ENCODE measurements around the gene HACE1. TPM values are rescaled to one million over a fixed set of nuclear protein-coding genes. Genes with fewer than 3 reads are reported as not detected.
"Not testable (repeated sequence)": the region's sequence is repeated elsewhere in the genome, so short reads cannot be mapped to it uniquely, and the experiment has no call there.

HACE1 gene, protein sequence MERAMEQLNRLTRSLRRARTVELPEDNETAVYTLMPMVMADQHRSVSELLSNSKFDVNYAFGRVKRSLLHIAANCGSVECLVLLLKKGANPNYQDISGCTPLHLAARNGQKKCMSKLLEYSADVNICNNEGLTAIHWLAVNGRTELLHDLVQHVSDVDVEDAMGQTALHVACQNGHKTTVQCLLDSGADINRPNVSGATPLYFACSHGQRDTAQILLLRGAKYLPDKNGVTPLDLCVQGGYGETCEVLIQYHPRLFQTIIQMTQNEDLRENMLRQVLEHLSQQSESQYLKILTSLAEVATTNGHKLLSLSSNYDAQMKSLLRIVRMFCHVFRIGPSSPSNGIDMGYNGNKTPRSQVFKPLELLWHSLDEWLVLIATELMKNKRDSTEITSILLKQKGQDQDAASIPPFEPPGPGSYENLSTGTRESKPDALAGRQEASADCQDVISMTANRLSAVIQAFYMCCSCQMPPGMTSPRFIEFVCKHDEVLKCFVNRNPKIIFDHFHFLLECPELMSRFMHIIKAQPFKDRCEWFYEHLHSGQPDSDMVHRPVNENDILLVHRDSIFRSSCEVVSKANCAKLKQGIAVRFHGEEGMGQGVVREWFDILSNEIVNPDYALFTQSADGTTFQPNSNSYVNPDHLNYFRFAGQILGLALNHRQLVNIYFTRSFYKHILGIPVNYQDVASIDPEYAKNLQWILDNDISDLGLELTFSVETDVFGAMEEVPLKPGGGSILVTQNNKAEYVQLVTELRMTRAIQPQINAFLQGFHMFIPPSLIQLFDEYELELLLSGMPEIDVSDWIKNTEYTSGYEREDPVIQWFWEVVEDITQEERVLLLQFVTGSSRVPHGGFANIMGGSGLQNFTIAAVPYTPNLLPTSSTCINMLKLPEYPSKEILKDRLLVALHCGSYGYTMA
- 5.5 and 8.3 TPM in 2 replicates for total RNA-seq (2022)
- percentile 56 among the genes with signal in this experiment for Bru-seq, nascent RNA
- BruChase-seq, experiment 1, labeled RNA remaining after a 6-hour chase: percentile 56 among the genes with signal in this experiment
- percentile 63 among the genes with signal in this experiment for BruChase-seq, experiment 2, labeled RNA remaining after a 2-hour chase
- long read RNA-seq, full-length matches to known transcripts: 14 of 27 reads
- long read RNA-seq, partial matches to known transcripts: 0 of 27 reads
- long read RNA-seq, other reads (novel, unspliced or antisense): 13 of 27 reads

DNA sequence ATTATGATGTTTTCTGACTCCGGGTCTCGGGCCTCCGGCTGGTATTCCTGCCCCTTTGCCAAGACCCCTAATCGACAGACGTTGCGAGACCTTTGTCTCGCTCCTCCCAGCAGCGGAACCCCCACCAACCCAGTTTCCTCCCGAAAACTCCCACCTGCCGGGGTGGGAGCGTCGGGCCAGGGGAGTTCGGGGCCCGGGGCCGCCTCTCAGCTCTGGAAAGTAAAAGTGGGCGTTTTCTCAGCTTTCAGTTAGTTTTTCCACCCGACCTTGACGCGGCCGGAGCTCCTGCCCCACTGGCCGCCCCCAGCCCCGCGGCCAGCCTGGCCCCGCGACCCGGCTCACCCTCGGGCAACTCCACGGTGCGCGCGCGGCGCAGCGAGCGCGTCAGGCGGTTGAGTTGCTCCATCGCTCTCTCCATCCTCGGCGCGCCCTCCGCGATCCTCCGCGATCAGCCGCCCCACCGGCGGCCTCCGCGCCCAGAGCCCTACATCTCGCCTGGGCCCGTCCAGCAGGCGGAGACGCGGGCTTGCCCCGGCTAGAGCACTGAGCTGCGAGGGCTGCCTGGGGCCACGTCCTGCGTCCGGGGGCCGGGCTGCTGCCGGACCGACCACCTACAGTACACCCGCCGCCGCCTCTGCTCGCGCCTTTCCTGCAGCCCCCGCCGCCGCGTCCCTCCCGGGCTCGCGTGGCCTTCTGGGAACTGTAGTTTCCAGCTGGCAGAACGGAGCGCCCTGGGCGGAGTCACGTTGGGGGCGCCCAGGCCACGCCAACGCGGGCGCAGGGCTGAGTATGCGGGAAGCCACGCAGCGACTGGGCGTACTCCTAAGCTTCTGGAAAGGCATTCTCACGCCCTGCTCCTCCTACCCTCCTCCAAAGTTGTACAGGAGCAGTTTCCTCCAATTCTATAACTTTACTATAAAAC lies at the start of gene HACE1:
Gene HACE1, minus strand, starts transcription at position 695 of the 922 bp plus-strand sequence. Its CDS starts 277 bp downstream, at position 418.
- H3K27ac Mint-ChIP-seq (ENCODE audit: low read depth, unreplicated experiment): peak within 1 kb of the TSS; percentile 29
- H3K4me1 Mint-ChIP-seq (ENCODE audit: insufficient read depth, unreplicated experiment): peaks cover 8% of the 10 kb centered on the region
- no peaks in the 10 kb centered on the region for H3K36me3 Mint-ChIP-seq (ENCODE audit: insufficient read depth, unreplicated experiment)
- peak; percentile 90 for DNase-seq (ENCODE audit: unreplicated experiment)
- ChIA-PET CTCF (interaction anchor here (0.6 to 4.5 kb wide), 9 partner anchors 13 to 688 kb away, joined by 3 to 16 read pairs (median 3); no protein-coding TSS in a partner anchor), POLR2A (interaction anchor here (0.7 to 1.8 kb wide), 10 partner anchors 8 to 1482 kb away, joined by 3 to 4 read pairs (median 3); no protein-coding TSS in a partner anchor)
- TF ChIP-seq, protein P1, sequence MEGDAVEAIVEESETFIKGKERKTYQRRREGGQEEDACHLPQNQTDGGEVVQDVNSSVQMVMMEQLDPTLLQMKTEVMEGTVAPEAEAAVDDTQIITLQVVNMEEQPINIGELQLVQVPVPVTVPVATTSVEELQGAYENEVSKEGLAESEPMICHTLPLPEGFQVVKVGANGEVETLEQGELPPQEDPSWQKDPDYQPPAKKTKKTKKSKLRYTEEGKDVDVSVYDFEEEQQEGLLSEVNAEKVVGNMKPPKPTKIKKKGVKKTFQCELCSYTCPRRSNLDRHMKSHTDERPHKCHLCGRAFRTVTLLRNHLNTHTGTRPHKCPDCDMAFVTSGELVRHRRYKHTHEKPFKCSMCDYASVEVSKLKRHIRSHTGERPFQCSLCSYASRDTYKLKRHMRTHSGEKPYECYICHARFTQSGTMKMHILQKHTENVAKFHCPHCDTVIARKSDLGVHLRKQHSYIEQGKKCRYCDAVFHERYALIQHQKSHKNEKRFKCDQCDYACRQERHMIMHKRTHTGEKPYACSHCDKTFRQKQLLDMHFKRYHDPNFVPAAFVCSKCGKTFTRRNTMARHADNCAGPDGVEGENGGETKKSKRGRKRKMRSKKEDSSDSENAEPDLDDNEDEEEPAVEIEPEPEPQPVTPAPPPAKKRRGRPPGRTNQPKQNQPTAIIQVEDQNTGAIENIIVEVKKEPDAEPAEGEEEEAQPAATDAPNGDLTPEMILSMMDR (IDR thresholded peaks at IDR 0.05; ENCODE audit: unreplicated experiment): no peak
- peak within 1 kb of the TSS; percentile 88 for H3K4me3 Mint-ChIP-seq (ENCODE audit: unreplicated experiment)
- BruUV-seq (replicated peaks): no TSS peak
- intact Hi-C loops (cut with micrococcal nuclease): loop anchor here (2.0 kb wide), 1 partner anchor 69 kb away; no protein-coding TSS in a partner anchor
- no peaks in the 10 kb centered on the region for H3K9me3 Mint-ChIP-seq (ENCODE audit: unreplicated experiment)
- no peaks in the 10 kb centered on the region for H3K27me3 Mint-ChIP-seq (ENCODE audit: insufficient read depth, unreplicated experiment)

DNA sequence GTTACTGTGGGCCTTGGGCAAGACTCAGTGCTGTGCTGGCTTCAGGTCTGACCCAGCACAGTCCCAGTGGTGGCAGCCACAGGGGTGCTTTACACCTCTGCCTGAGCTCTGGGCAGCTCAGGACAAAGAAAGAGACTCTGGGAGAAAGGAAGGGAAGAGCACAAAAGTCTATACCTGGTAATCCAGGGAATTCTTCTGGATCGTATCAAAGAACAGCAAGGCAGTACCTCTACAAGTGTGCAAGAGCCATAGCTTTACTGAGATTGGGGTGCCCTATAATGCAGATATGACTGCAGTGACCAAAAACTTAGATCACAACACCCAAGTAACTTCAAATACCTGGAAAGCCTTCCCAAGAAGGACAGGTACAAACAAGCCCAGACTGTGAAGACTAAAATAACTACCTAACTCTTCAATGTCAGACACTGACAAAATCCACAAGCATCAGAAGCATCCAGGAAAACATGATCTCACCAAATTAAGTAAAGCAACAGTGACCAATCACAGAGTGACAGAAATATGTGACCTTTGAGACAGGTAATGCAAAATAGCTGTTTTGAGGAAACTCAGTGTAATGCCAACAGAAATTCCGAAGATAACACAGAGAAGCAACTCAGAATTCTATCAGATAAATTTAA lies 49.3 kb upstream of the HACE1 start:
- Mint-ChIP-seq H3K4me3 (ENCODE audit: unreplicated experiment) (no peak overlapping the region), H3K9me3 (ENCODE audit: unreplicated experiment) (no peaks in the 10 kb centered on the region), H3K27me3 (ENCODE audit: insufficient read depth, unreplicated experiment) (peaks cover 22% of the 10 kb centered on the region), H3K4me1 (ENCODE audit: insufficient read depth, unreplicated experiment) (peaks cover 6% of the 10 kb centered on the region), H3K27ac (ENCODE audit: low read depth, unreplicated experiment) (no peak overlapping the region), H3K36me3 (ENCODE audit: insufficient read depth, unreplicated experiment) (peaks cover 4% of the 10 kb centered on the region)
- ChIA-PET CTCF (interaction anchor here (0.7 to 2.4 kb wide), 4 partner anchors 11 to 382 kb away, joined by 3 to 14 read pairs (median 5); no protein-coding TSS in a partner anchor), POLR2A (interaction anchor here (0.7 to 1.4 kb wide), 3 partner anchors 11 to 50 kb away, joined by 3 to 4 read pairs (median 3); no protein-coding TSS in a partner anchor)
- no TSS peak for BruUV-seq (replicated peaks)
- no peak for DNase-seq (ENCODE audit: unreplicated experiment)
- TF ChIP-seq, protein P1 (IDR thresholded peaks at IDR 0.05; ENCODE audit: unreplicated experiment): no peak
- intact Hi-C loops (cut with micrococcal nuclease): no loop called here

DNA sequence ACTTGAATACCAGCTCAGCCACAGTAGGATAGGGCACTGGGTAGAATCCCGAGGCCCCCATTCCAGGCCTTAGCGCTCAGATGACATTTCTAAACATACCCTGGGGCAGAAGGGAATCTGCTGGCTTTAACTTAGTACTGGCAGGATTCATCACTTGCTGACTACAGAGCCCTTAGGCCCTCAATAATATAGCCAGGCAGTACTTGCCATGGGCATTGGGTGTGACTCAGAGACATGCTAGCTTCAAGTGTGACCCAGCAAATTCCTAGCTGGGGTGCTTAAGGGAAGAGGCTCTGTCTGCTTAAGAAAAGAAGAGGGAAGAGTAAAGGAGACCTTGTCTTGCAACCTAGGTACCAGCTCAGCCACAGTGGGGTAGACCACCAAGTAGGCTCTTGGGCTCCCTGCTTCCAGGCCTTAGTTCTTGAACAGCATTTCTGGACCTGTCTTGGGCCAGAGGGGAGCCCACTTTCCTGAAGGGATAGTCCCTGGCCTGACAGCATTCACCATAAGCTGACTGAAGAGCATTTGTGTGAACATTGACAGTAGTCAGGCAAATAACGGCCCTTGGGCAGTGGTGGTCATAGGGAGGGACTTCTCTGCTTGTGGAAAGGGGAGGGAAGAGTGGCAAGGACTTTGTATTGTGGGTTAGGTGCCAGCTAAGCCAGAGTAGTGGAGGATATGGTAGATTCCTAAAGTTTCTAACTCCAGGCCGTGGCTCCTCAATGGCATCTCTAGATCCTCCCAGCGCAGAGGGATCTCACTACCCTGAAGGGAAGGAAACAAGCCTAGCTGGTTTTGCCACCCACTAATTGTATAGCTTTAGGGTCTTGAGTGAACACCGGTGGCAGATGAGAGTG lies 48.5 kb upstream of the HACE1 start:
- Mint-ChIP-seq H3K36me3 (ENCODE audit: insufficient read depth, unreplicated experiment) (peaks cover 4% of the 10 kb centered on the region), H3K9me3 (ENCODE audit: unreplicated experiment) (no peaks in the 10 kb centered on the region), H3K27ac (ENCODE audit: low read depth, unreplicated experiment) (no peak overlapping the region), H3K4me1 (ENCODE audit: insufficient read depth, unreplicated experiment) (peaks cover 6% of the 10 kb centered on the region), H3K4me3 (ENCODE audit: unreplicated experiment) (no peak overlapping the region), H3K27me3 (ENCODE audit: insufficient read depth, unreplicated experiment) (peaks cover 14% of the 10 kb centered on the region)
- intact Hi-C loops (cut with micrococcal nuclease): no loop called here
- ChIA-PET POLR2A (interaction anchor here (0.7 to 1.2 kb wide), 2 partner anchors 10 to 162 kb away, joined by 3 read pairs; no protein-coding TSS in a partner anchor), CTCF (interaction anchor here (0.7 to 2.4 kb wide), 5 partner anchors 10 to 381 kb away, joined by 3 to 14 read pairs (median 3); no protein-coding TSS in a partner anchor)
- peak; percentile 24 for DNase-seq (ENCODE audit: unreplicated experiment)
- BruUV-seq (replicated peaks): no TSS peak
- TF ChIP-seq, protein P1 (IDR thresholded peaks at IDR 0.05; ENCODE audit: unreplicated experiment): no peak

DNA sequence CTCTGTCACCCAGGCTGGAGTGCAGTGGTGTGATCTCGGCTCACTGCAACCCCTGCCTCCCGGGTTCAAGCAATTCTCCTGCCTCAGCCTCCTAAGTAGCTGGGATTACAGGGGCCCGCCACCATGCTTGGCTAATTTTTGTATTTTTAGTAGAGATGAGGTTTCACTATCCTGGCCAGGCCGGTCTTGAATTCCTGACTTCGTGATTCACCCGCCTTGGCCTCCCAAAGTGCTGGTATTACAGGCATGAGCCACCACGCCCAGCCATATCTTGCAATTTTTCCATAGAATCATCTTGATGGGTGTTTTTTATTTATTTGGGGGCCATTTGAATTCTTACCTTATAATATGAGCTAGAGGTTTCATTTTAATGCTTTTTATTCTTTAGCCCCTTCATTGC lies 39.2 kb upstream of the HACE1 start:
- not testable (repeated sequence) for BruUV-seq (replicated peaks); H3K4me1 Mint-ChIP-seq (ENCODE audit: insufficient read depth, unreplicated experiment); H3K27me3 Mint-ChIP-seq (ENCODE audit: insufficient read depth, unreplicated experiment); H3K27ac Mint-ChIP-seq (ENCODE audit: low read depth, unreplicated experiment); H3K36me3 Mint-ChIP-seq (ENCODE audit: insufficient read depth, unreplicated experiment); DNase-seq (ENCODE audit: unreplicated experiment); H3K4me3 Mint-ChIP-seq (ENCODE audit: unreplicated experiment); H3K9me3 Mint-ChIP-seq (ENCODE audit: unreplicated experiment)
- POLR2A ChIA-PET: interaction anchor here (0.7 to 1.0 kb wide), 2 partner anchors 9 to 1338 kb away, joined by 3 read pairs; no protein-coding TSS in a partner anchor
- CTCF ChIA-PET: interaction anchor here (0.6 to 1.1 kb wide), 4 partner anchors 69 to 337 kb away, joined by 3 to 4 read pairs (median 3); no protein-coding TSS in a partner anchor
- intact Hi-C loops (cut with micrococcal nuclease): loop anchor here (5.0 kb wide), 1 partner anchor 178 kb away; no protein-coding TSS in a partner anchor
